ENCODE measurements around the gene C9orf153.

- TF ChIP-seq CTCF (IDR thresholded peaks at IDR 0.05) (no peak), POLR2A (IDR thresholded peaks at IDR 0.05) (no peak)
Observed at GRCh38 chr9:86219606-86220005, 39.9 kb downstream of the C9orf153 start.

Measured in body of pancreas (tissue), 4 donors.